KMS-11 (cell line): ENCODE results near the gene RNF11.

ENCODE experiments used
- H2AFZ ChIP-seq: fragments of 200-600 bp; sonication (generic); 2 replicates; pipeline ENCODE4 v1.6.1; 2016; ENCODE audit warnings: antibody characterized with exemption, mixed run types, low read depth
- H3K27ac ChIP-seq: fragments of 200-600 bp; sonication (generic); 2 replicates; pipeline ENCODE4 v1.6.1; 2016; ENCODE audit warnings: mild to moderate bottlenecking, mixed run types
- H3K27me3 ChIP-seq: fragments of 200-600 bp; sonication (generic); 2 replicates; pipeline ENCODE4 v1.6.1; 2017; ENCODE audit warnings: mild to moderate bottlenecking, low read depth, mixed run types, moderate library complexity; ENCODE audit not compliant: insufficient read depth
- H3K36me3 ChIP-seq: fragments of 200-600 bp; sonication (generic); 2 replicates; pipeline ENCODE4 v1.6.1; 2017; ENCODE audit warnings: mild to moderate bottlenecking, mixed run types; ENCODE audit not compliant: insufficient read depth
- H3K4me1 ChIP-seq: fragments of 200-600 bp; sonication (generic); 2 replicates; pipeline ENCODE4 v1.6.1; 2016; ENCODE audit warnings: mild to moderate bottlenecking, low read depth, mixed run types; ENCODE audit not compliant: poor library complexity, severe bottlenecking
- H3K4me2 ChIP-seq: fragments of 200-600 bp; sonication (generic); 2 replicates; pipeline ENCODE4 v1.7.0; 2016; ENCODE audit warnings: mild to moderate bottlenecking, mixed run types
- H3K4me3 ChIP-seq: fragments of 200-600 bp; sonication (generic); IDR thresholded peaks from 2 replicates; pipeline ENCODE4 v1.6.1; 2017; ENCODE audit warnings: low read depth, low read length, mixed read lengths; ENCODE audit not compliant: insufficient read depth
- H3K79me2 ChIP-seq: fragments of 200-600 bp; sonication (generic); 2 replicates; pipeline ENCODE4 v1.6.1; 2016; ENCODE audit warnings: low read depth, mixed run types; ENCODE audit not compliant: insufficient read depth
- H3K9ac ChIP-seq: fragments of 200-600 bp; sonication (generic); 2 replicates; pipeline ENCODE4 v1.6.1; 2016; ENCODE audit warnings: mild to moderate bottlenecking, mixed run types
- H4K20me1 ChIP-seq: fragments of 200-600 bp; sonication (generic); 2 replicates; pipeline ENCODE4 v1.6.1; 2016; ENCODE audit warnings: mild to moderate bottlenecking, mixed run types; ENCODE audit not compliant: insufficient read depth
- CTCF ChIP-seq: fragments of 200-600 bp; sonication (generic); conservative IDR thresholded peaks from 2 replicates; pipeline ENCODE4 v1.6.1; 2017; ENCODE audit warnings: low read depth, mild to moderate bottlenecking, antibody characterized with exemption, low read length, moderate library complexity, mixed read lengths

Gene RNF11

GRCh38 chr1:51192213-51192843 is 43.7 kb upstream of the RNF11 start:
- no peak overlapping the region for H3K27ac ChIP-seq
- no peaks in the 10 kb centered on the region for H3K4me1 ChIP-seq
- no peaks in the 10 kb centered on the region for H4K20me1 ChIP-seq
- no peaks in the 10 kb centered on the region for H3K27me3 ChIP-seq
- no peaks in the 10 kb centered on the region for H3K79me2 ChIP-seq
- no peaks in the 10 kb centered on the region for H3K36me3 ChIP-seq
- no peak overlapping the region for H3K9ac ChIP-seq
- H2AFZ ChIP-seq: no peak overlapping the region
- H3K4me2 ChIP-seq: no peak overlapping the region
- TF ChIP-seq CTCF: peak; percentile 52; the same call in 1 of the 2 replicates
- H3K4me3 ChIP-seq: no peak overlapping the region

GRCh38 chr1:51193564-51193963 is 42.5 kb upstream of the RNF11 start:
- no peaks in the 10 kb centered on the region for H3K79me2 ChIP-seq
- no peaks in the 10 kb centered on the region for H3K27me3 ChIP-seq
- H3K9ac ChIP-seq: no peak overlapping the region
- no peak for TF ChIP-seq CTCF
- H3K4me2 ChIP-seq: no peak overlapping the region
- no peak overlapping the region for H2AFZ ChIP-seq
- no peaks in the 10 kb centered on the region for H3K36me3 ChIP-seq
- no peak overlapping the region for H3K27ac ChIP-seq
- H3K4me1 ChIP-seq: no peaks in the 10 kb centered on the region
- no peaks in the 10 kb centered on the region for H4K20me1 ChIP-seq
- H3K4me3 ChIP-seq: no peak overlapping the region

DNA sequence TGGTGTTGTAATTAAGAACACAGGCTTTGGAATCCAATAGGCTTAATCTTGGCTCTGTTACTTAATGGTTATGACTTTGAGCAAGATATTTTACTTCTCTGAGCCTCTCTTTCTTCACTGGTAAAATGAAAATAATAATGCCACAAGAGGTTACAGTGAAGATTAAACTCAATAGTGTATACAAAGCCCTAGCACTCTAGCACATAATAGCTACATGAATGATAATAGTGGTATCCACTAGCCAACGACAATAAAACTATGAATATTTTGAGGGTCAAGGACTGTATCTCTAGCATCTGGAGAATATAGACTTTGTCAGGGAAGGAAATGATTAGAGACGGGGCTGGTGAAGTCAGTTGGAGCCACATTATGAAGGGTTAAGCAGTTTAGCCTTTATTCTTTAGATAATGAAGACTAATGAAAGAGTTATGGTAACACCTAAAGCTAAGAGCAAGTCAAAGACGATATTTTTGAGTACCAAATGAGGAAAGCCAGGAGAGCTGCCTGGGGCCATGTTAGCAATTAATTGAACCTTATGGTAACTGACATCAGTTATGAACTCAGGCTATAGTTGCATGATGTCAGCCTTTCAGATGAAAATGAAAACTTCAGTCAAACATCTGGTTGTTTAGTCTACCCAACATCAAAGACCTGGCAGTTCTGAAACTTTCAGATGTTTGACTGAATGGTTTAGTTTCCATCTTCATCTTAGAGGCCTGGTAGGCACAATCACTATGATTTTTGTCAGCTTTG is 32.8 kb upstream of the RNF11 start:
- Histone ChIP-seq H3K9ac (peak overlapping the region; percentile 44; the same call in 1 of the 2 replicates), H3K27me3 (no peaks in the 10 kb centered on the region), H3K27ac (peak overlapping the region; percentile 85), H3K36me3 (no peaks in the 10 kb centered on the region), H4K20me1 (no peaks in the 10 kb centered on the region), H3K4me3 (no peak overlapping the region), H3K4me1 (peaks cover 32% of the 10 kb centered on the region), H3K79me2 (no peaks in the 10 kb centered on the region), H2AFZ (peak overlapping the region; percentile 6; the same call in 1 of the 2 replicates), H3K4me2 (peak overlapping the region; percentile 42; the same call in 1 of the 2 replicates)
- no peak for TF ChIP-seq CTCF

DNA sequence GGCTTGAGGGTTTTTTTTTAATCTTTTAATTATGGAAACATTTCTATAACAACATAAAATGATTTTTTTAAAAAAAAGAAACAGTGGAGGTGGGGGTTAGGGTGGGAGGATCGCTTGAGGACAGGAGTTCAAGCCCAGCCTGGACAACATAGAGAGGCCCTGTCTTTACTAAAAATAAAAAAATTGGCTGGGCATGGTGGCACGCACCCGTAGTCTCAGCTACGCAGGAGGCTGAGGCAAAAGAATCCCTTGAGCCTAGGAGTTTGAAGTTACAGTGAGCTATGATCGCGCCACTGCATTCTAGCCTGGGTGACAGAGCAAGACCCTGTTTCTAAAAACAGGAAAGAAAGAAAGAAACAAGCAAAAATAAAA is 32.2 kb upstream of the RNF11 start:
- no peak for TF ChIP-seq CTCF
- Histone ChIP-seq H3K9ac (peak overlapping the region; percentile 44; the same call in 1 of the 2 replicates), H3K4me3 (no peak overlapping the region), H3K4me2 (peak overlapping the region; percentile 9; the same call in 1 of the 2 replicates), H2AFZ (no peak overlapping the region), H3K27ac (peak overlapping the region; percentile 85), H3K4me1 (peaks cover 32% of the 10 kb centered on the region), H3K36me3 (no peaks in the 10 kb centered on the region), H3K79me2 (no peaks in the 10 kb centered on the region), H4K20me1 (no peaks in the 10 kb centered on the region), H3K27me3 (no peaks in the 10 kb centered on the region)
